HepG2 (cell line): ENCODE results near the gene SERPINI1. TPM values are rescaled to one million over a fixed set of nuclear protein-coding genes. Genes with fewer than 3 reads are reported as not detected.

ENCODE experiments used
- ATAC-seq: fragments of 200-7000 bp; cut with Tn5 transposase; 3 replicates; pipeline ENCODE4 v1.9.1; 2020; ENCODE audit warnings: mild to moderate bottlenecking, moderate library complexity
- BruUV-seq: library from RNA; stranded (reverse); fragments of 400-500 nt; replicated peaks from 2 replicates; lab custom pipeline; 2021; lab: Mats Ljungman, UMichigan
- CTCF ChIA-PET: fragments of 300-600 bp; formaldehyde crosslinking; extraction: SDS; loops from one replicate; lab custom pipeline; 2021; ENCODE audit warnings: low total read pairs, inconsistent platforms, low intra/inter-chr PET ratio; lab: Yijun Ruan, JAX
- POLR2A ChIA-PET: fragments of 350-600 bp; sonication (Branson Sonifier 250); formaldehyde crosslinking; loops from one replicate; lab custom pipeline; 2020; ENCODE audit warnings: antibody characterized with exemption, inconsistent platforms; lab: Yijun Ruan, JAX
- DNase-seq: peaks from one replicate; pipeline ENCODE4 v3.0.0-alpha.2; 2015; ENCODE audit warnings: low spot score
- FAIRE-seq: peaks from 3 replicates; lab custom pipeline; 2011; peaks lifted over from hg19 to GRCh38; lab: Jason Lieb, UNC
- H2AFZ ChIP-seq: one replicate; pipeline ENCODE4 v1.6.1; 2011; ENCODE audit warnings: low read length, inconsistent platforms
- H3K27ac ChIP-seq: fragments of 300-600 bp; 3 replicates; pipeline ENCODE4 v1.8.0; 2011; ENCODE audit warnings: mixed run types, mild to moderate bottlenecking, mixed read lengths, low read length, inconsistent platforms; ENCODE audit not compliant: insufficient read depth; ENCODE audit errors: extremely low read length
- H3K27me3 ChIP-seq, 2 experiments: fragments of 200-600 bp in 1 of 2; 2 replicates in 1 of 2; 3 replicates in 1 of 2; pipeline versions ENCODE4 v1.6.0 to v1.8.0; 2011; ENCODE audit warnings: low read length in 2 of 2, mild to moderate bottlenecking in 2 of 2, moderate library complexity in 2 of 2, inconsistent platforms in 1 of 2; ENCODE audit not compliant: insufficient read depth in 2 of 2, control insufficient read depth in 1 of 2
- H3K36me3 ChIP-seq, 2 experiments: fragments of 200-600 bp in 1 of 2; replicated peaks in 1 of 2; 2 replicates in 1 of 2; 3 replicates in 1 of 2; pipeline versions ENCODE4 v1.5.1 to v1.8.0; 2011; ENCODE audit warnings: low read length in 2 of 2, inconsistent platforms in 1 of 2; ENCODE audit not compliant: insufficient read depth in 2 of 2, control insufficient read depth in 1 of 2
- H3K4me1 ChIP-seq: 2 replicates; pipeline ENCODE4 v1.5.1; 2012; ENCODE audit warnings: low read length, inconsistent platforms; ENCODE audit not compliant: insufficient read depth
- H3K4me2 ChIP-seq: 2 replicates; pipeline ENCODE4 v1.6.0; 2011; ENCODE audit warnings: low read depth, low read length, inconsistent platforms
- H3K4me3 ChIP-seq, 3 experiments: fragments of 200-600 bp in 1 of 3; sonication (generic), shearing (Covaris generic) in 1 of 3; replicated peaks in 1 of 3; 2 replicates each; pipeline ENCODE4 v1.5.1; 2011 to 2016; ENCODE audit warnings: low read length in 3 of 3, inconsistent platforms in 2 of 3, low read depth in 2 of 3, mild to moderate bottlenecking in 2 of 3, control low read depth in 1 of 3, mixed read lengths in 1 of 3; ENCODE audit not compliant: insufficient read depth in 1 of 3
- H3K79me2 ChIP-seq: one replicate; pipeline ENCODE4 v1.6.1; 2011; ENCODE audit warnings: low read length, inconsistent platforms; ENCODE audit not compliant: insufficient read depth
- H3K9ac ChIP-seq: 2 replicates; pipeline ENCODE4 v1.6.0; 2011; ENCODE audit warnings: mild to moderate bottlenecking, low read depth, low read length, inconsistent platforms; ENCODE audit not compliant: insufficient read depth
- H3K9me3 ChIP-seq: 2 replicates; pipeline ENCODE4 v1.5.1; 2012; ENCODE audit warnings: mild to moderate bottlenecking, low read length
- H4K20me1 ChIP-seq: 2 replicates; pipeline ENCODE4 v1.6.0; 2011; ENCODE audit warnings: inconsistent platforms, mild to moderate bottlenecking, low read length, moderate library complexity; ENCODE audit not compliant: insufficient read depth
- DNMT1 ChIP-seq: sonication (generic); formaldehyde crosslinking; IDR thresholded peaks from 2 replicates; pipeline ENCODE4 v1.5.1; 2020; ENCODE audit warnings: mild to moderate bottlenecking, missing genetic modification reagents
- HIVEP1 ChIP-seq: sonication (generic); formaldehyde crosslinking; IDR thresholded peaks from 2 replicates; pipeline ENCODE4 v1.4.0; 2020; ENCODE audit warnings: mild to moderate bottlenecking, missing genetic modification reagents
- RORA ChIP-seq: sonication (generic); formaldehyde crosslinking; IDR thresholded peaks from 2 replicates; pipeline ENCODE4 v1.5.0; 2020; ENCODE audit warnings: mild to moderate bottlenecking, missing genetic modification reagents, moderate library complexity
- SRY ChIP-seq: sonication (generic); formaldehyde crosslinking; IDR thresholded peaks from 2 replicates; pipeline ENCODE4 v1.8.0; 2022; ENCODE audit warnings: mild to moderate bottlenecking, missing genetic modification reagents
- ZFP82 ChIP-seq: sonication (generic); formaldehyde crosslinking; IDR thresholded peaks from 2 replicates; pipeline ENCODE4 v1.5.1; 2020; ENCODE audit warnings: mild to moderate bottlenecking, missing genetic modification reagents, borderline replicate concordance
- ZNF543 ChIP-seq: sonication (generic); formaldehyde crosslinking; IDR thresholded peaks from 2 replicates; pipeline ENCODE4 v1.4.0; 2020; ENCODE audit warnings: mild to moderate bottlenecking, missing genetic modification reagents
- ZNF670 ChIP-seq: sonication (generic); formaldehyde crosslinking; IDR thresholded peaks from 2 replicates; pipeline ENCODE4 v1.8.0; 2022; ENCODE audit warnings: mild to moderate bottlenecking, missing genetic modification reagents, borderline replicate concordance
- ZNF766 ChIP-seq: sonication (generic); formaldehyde crosslinking; IDR thresholded peaks from 2 replicates; pipeline ENCODE4 v1.5.0; 2020; ENCODE audit warnings: missing genetic modification reagents, borderline replicate concordance
- WGBS: methylation state at CpG from one replicate; pipeline ENCODE4 v1.1.6; 2017; ENCODE audit warnings: low lambda C conversion rate; 5-methylcytosine and 5-hydroxymethylcytosine counted together
- in situ Hi-C: cut with HindIII; loops from 2 replicates; pipeline ENCODE4 v1.10.0; 2017; ENCODE audit warnings: low pct_unique_long_range_greater_than_20kb; ENCODE audit not compliant: extremely low pct_ligation_motif_present
- intact Hi-C: fragments of 100-400 bp; cut with micrococcal nuclease; formaldehyde crosslinking; loops from one replicate; pipeline ENCODE4 v1.10.0; 2022; ENCODE audit not compliant: unreplicated experiment
- polyA plus RNA-seq, 8 experiments: library from polyadenylated mRNA; depleted of rRNA in 3 of 8; stranded (reverse) in 7 of 8; unstranded in 1 of 8; fragments of >200 nt; fragmentation: Illumina TruSeq in 4 of 8; extraction: Trizol in 4 of 8; gene quantifications; 2 replicates each; pipeline versions ENCODE4 v1.2.1 to v1.2.3, GENCODE V29; 2011 to 2016; ENCODE audit warnings: low read depth in 4 of 8, missing spikeins in 1 of 8, mixed read lengths in 1 of 8; ENCODE audit not compliant: insufficient read depth in 1 of 8
- total RNA-seq, 5 experiments: library from RNA; depleted of rRNA; stranded (reverse); fragments of >200 nt; fragmentation: Illumina TruSeq; extraction: Trizol; gene quantifications; 2 replicates each; pipeline ENCODE4 v1.2.3, GENCODE V29; 2016; ENCODE audit warnings: low read depth in 1 of 5
- TF ChIP-seq, protein P1 (sequence below): conservative IDR thresholded peaks from 2 replicates; pipeline ENCODE4 v1.6.1; 2018; ENCODE audit warnings: missing genetic modification reagents
- TF ChIP-seq, protein P2 (sequence below): IDR thresholded peaks from 2 replicates; pipeline ENCODE4 v1.6.1; 2012; ENCODE audit warnings: inconsistent platforms
- TF ChIP-seq, protein P3 (sequence below): sonication (generic); formaldehyde crosslinking; IDR thresholded peaks from 2 replicates; pipeline ENCODE4 v1.4.0; 2020; ENCODE audit warnings: missing genetic modification reagents, mild to moderate bottlenecking, borderline replicate concordance
- TF ChIP-seq, protein P4 (sequence below): sonication (generic); formaldehyde crosslinking; IDR thresholded peaks from 2 replicates; pipeline ENCODE4 v1.4.0; 2020; ENCODE audit warnings: mild to moderate bottlenecking, missing genetic modification reagents, borderline replicate concordance
- TF ChIP-seq, protein P5 (sequence below): sonication (generic); formaldehyde crosslinking; IDR thresholded peaks from 2 replicates; pipeline ENCODE4 v1.4.0; 2020; ENCODE audit warnings: missing genetic modification reagents, low read depth, mild to moderate bottlenecking, borderline replicate concordance

SERPINI1 gene
- total and polyA plus RNA-seq, 2 of the 13 experiments (the other 11 are each of a cell fraction or from before 2014, with no cell fraction given): 14.7 to 58.0 TPM

- H3K27me3 ChIP-seq: no peaks in the 10 kb centered on the region
- no peaks in the 10 kb centered on the region for H3K79me2 ChIP-seq
- ChIA-PET CTCF (no interaction called here), POLR2A (no interaction called here)
- H3K4me3 ChIP-seq: no peak overlapping the region
- no peaks in the 10 kb centered on the region for H4K20me1 ChIP-seq
- no peak for FAIRE-seq
- in situ Hi-C loops: no loop called here
- peaks cover 12% of the 10 kb centered on the region for H3K4me1 ChIP-seq
- H3K4me2 ChIP-seq: no peak overlapping the region
- no peak overlapping the region for H3K9ac ChIP-seq
- BruUV-seq: no TSS peak
- H2AFZ ChIP-seq: no peak overlapping the region
- H3K27ac ChIP-seq: no peak overlapping the region
- WGBS: 71% methylated on average over 1 of the region's 1 CpG
- H3K9me3 ChIP-seq: no peaks in the 10 kb centered on the region; the same call in 1 of the 2 replicates
- no peaks in the 10 kb centered on the region for H3K36me3 ChIP-seq
- intact Hi-C loops: loop anchor here (1.0 kb wide), 1 partner anchor 52 kb away; no protein-coding TSS in a partner anchor
- no peak for DNase-seq
- TF ChIP-seq, protein P1, sequence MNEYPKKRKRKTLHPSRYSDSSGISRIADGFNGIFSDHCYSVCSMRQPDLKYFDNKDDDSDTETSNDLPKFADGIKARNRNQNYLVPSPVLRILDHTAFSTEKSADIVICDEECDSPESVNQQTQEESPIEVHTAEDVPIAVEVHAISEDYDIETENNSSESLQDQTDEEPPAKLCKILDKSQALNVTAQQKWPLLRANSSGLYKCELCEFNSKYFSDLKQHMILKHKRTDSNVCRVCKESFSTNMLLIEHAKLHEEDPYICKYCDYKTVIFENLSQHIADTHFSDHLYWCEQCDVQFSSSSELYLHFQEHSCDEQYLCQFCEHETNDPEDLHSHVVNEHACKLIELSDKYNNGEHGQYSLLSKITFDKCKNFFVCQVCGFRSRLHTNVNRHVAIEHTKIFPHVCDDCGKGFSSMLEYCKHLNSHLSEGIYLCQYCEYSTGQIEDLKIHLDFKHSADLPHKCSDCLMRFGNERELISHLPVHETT (CRISPR knock-in tag): no peak
- TF ChIP-seq, protein P2, sequence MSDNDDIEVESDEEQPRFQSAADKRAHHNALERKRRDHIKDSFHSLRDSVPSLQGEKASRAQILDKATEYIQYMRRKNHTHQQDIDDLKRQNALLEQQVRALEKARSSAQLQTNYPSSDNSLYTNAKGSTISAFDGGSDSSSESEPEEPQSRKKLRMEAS: no peak
- TF ChIP-seq, protein P3, sequence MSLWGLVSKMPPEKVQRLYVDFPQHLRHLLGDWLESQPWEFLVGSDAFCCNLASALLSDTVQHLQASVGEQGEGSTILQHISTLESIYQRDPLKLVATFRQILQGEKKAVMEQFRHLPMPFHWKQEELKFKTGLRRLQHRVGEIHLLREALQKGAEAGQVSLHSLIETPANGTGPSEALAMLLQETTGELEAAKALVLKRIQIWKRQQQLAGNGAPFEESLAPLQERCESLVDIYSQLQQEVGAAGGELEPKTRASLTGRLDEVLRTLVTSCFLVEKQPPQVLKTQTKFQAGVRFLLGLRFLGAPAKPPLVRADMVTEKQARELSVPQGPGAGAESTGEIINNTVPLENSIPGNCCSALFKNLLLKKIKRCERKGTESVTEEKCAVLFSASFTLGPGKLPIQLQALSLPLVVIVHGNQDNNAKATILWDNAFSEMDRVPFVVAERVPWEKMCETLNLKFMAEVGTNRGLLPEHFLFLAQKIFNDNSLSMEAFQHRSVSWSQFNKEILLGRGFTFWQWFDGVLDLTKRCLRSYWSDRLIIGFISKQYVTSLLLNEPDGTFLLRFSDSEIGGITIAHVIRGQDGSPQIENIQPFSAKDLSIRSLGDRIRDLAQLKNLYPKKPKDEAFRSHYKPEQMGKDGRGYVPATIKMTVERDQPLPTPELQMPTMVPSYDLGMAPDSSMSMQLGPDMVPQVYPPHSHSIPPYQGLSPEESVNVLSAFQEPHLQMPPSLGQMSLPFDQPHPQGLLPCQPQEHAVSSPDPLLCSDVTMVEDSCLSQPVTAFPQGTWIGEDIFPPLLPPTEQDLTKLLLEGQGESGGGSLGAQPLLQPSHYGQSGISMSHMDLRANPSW: no peak
- TF ChIP-seq ZNF670 (CRISPR knock-in tag): no peak
- no peak for TF ChIP-seq ZNF543
- TF ChIP-seq, protein P4, sequence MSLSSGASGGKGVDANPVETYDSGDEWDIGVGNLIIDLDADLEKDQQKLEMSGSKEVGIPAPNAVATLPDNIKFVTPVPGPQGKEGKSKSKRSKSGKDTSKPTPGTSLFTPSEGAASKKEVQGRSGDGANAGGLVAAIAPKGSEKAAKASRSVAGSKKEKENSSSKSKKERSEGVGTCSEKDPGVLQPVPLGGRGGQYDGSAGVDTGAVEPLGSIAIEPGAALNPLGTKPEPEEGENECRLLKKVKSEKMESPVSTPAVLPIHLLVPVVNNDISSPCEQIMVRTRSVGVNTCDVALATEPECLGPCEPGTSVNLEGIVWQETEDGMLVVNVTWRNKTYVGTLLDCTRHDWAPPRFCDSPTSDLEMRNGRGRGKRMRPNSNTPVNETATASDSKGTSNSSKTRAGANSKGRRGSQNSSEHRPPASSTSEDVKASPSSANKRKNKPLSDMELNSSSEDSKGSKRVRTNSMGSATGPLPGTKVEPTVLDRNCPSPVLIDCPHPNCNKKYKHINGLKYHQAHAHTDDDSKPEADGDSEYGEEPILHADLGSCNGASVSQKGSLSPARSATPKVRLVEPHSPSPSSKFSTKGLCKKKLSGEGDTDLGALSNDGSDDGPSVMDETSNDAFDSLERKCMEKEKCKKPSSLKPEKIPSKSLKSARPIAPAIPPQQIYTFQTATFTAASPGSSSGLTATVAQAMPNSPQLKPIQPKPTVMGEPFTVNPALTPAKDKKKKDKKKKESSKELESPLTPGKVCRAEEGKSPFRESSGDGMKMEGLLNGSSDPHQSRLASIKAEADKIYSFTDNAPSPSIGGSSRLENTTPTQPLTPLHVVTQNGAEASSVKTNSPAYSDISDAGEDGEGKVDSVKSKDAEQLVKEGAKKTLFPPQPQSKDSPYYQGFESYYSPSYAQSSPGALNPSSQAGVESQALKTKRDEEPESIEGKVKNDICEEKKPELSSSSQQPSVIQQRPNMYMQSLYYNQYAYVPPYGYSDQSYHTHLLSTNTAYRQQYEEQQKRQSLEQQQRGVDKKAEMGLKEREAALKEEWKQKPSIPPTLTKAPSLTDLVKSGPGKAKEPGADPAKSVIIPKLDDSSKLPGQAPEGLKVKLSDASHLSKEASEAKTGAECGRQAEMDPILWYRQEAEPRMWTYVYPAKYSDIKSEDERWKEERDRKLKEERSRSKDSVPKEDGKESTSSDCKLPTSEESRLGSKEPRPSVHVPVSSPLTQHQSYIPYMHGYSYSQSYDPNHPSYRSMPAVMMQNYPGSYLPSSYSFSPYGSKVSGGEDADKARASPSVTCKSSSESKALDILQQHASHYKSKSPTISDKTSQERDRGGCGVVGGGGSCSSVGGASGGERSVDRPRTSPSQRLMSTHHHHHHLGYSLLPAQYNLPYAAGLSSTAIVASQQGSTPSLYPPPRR (CRISPR knock-in tag): no peak
- TF ChIP-seq ZNF766 (CRISPR knock-in tag): no peak
- no peak for TF ChIP-seq DNMT1
- TF ChIP-seq HIVEP1 (CRISPR knock-in tag): no peak
- TF ChIP-seq SRY (CRISPR knock-in tag): no peak
- no peak for TF ChIP-seq ZFP82 (CRISPR knock-in tag)
- TF ChIP-seq RORA: no peak
- TF ChIP-seq, protein P5, sequence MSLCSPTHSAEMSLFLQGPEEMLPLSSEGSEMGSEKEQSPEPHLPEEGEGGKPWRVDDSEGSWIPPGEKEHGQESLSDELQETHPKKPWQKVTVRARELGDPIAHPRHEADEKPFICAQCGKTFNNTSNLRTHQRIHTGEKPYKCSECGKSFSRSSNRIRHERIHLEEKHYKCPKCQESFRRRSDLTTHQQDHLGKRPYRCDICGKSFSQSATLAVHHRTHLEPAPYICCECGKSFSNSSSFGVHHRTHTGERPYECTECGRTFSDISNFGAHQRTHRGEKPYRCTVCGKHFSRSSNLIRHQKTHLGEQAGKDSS (CRISPR knock-in tag): no peak
- TF ChIP-seq, all 625 proteins: peak for 0
- ATAC-seq: no peak
Observed at GRCh38 chr3:167761302-167761701, 25.8 kb downstream of the SERPINI1 start.
